Breast epithelium (tissue), 3 donors: ENCODE data around the gene ABHD14A.

Source experiments
- POLR2A ChIP-seq: fragments of 450-650 bp; IDR thresholded peaks from one replicate; pipeline ENCODE4 v1.6.1; 2016; ENCODE audit warnings: antibody characterized with exemption, mild to moderate bottlenecking, moderate library complexity
- POLR2AphosphoS5 ChIP-seq, 3 donors: sonication (generic); formaldehyde crosslinking; IDR thresholded peaks; one replicate each; pipeline ENCODE4 v1.6.1; 2017; ENCODE audit warnings: antibody characterized with exemption in 3 of 3
- TF ChIP-seq, protein P1 (sequence below), 3 donors: fragments of 450-650 bp; IDR thresholded peaks; one replicate each; pipeline ENCODE4 v1.5.1; 2016 to 2017; ENCODE audit warnings: antibody characterized with exemption in 3 of 3, mild to moderate bottlenecking in 3 of 3, moderate library complexity in 3 of 3

DNA sequence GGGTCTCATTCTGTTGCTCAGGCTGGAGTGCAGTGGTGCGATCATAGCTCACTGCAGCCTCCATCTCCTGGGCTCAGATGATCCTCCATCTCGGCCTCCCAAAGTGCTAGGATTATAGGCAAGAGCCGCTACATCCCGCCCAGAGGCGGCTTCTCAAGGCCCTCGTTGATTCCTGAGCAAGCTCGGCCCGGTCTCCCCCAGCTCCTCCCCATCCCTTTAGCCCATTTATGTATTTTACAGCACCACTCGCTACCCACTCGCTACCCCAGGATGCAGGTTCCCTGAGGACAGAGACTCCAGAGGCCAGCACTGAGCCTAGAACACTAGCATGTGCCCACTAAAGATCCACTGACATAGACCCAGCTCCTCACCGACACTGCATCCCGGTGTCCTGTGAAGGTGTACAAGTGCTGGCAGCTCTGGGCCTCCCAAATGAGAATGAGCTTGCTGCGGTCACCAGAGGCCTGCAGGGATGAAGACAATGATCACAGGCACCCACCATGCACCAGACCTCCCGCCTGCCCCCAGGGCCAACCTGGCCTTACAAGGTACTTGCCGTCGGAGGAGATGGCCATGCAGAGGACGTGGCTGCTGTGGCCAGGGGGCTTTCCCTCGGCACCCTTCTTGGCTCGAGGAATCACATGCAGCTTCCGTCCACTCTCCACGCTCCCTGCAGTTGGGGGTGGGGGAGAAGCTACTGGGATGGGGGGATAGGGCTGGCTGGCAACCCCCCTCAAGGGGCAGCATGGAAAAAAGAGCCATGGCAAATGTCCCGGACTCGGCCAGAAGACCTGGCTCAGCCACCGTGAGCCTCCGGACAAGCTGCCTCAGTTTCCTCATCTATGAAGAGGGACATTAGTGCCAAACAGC lies 38.7 kb upstream of the ABHD14A start:
- TF ChIP-seq, protein P1, sequence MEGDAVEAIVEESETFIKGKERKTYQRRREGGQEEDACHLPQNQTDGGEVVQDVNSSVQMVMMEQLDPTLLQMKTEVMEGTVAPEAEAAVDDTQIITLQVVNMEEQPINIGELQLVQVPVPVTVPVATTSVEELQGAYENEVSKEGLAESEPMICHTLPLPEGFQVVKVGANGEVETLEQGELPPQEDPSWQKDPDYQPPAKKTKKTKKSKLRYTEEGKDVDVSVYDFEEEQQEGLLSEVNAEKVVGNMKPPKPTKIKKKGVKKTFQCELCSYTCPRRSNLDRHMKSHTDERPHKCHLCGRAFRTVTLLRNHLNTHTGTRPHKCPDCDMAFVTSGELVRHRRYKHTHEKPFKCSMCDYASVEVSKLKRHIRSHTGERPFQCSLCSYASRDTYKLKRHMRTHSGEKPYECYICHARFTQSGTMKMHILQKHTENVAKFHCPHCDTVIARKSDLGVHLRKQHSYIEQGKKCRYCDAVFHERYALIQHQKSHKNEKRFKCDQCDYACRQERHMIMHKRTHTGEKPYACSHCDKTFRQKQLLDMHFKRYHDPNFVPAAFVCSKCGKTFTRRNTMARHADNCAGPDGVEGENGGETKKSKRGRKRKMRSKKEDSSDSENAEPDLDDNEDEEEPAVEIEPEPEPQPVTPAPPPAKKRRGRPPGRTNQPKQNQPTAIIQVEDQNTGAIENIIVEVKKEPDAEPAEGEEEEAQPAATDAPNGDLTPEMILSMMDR (IDR thresholded peaks at IDR 0.05), result no peak
- TF ChIP-seq POLR2AphosphoS5 (IDR thresholded peaks at IDR 0.05) (no peak), POLR2A (no peak)
